Mucosa of rectum (tissue), 2 donors: ENCODE results near the gene PLEKHS1.

Experiments
- H3K27ac ChIP-seq, 2 donors: one replicate each; pipeline ENCODE4 v1.7.0; 2013; ENCODE audit warnings: inconsistent platforms in 2 of 2, low read depth in 2 of 2, low read length in 2 of 2
- H3K27me3 ChIP-seq, 2 donors: one replicate each; pipeline ENCODE4 v1.7.0; 2013; ENCODE audit warnings: low read length in 2 of 2; ENCODE audit not compliant: control insufficient read depth in 2 of 2, insufficient read depth in 2 of 2
- H3K36me3 ChIP-seq, 2 donors: one replicate each; pipeline ENCODE4 v1.7.0; 2013; ENCODE audit warnings: low read length in 2 of 2; ENCODE audit not compliant: control insufficient read depth in 2 of 2, insufficient read depth in 2 of 2
- H3K4me1 ChIP-seq, 2 donors: one replicate each; pipeline ENCODE4 v1.7.0; 2013; ENCODE audit warnings: low read length in 2 of 2, mild to moderate bottlenecking in 1 of 2; ENCODE audit not compliant: control insufficient read depth in 2 of 2, insufficient read depth in 2 of 2
- H3K4me3 ChIP-seq, 2 donors: one replicate each; pipeline ENCODE4 v1.7.0; 2013; ENCODE audit warnings: low read length in 2 of 2
- H3K9ac ChIP-seq, 2 donors: one replicate each; pipeline ENCODE4 v1.7.0; 2013; ENCODE audit warnings: low read length in 2 of 2, low read depth in 1 of 2, mild to moderate bottlenecking in 1 of 2
- H3K9me3 ChIP-seq, 2 donors: one replicate each; pipeline ENCODE4 v1.7.0; 2013; ENCODE audit warnings: low read length in 2 of 2; ENCODE audit not compliant: control insufficient read depth in 2 of 2
- donor health status: healthy.
- donor health status: Normal muscosa, but diverticular disease.

PLEKHS1 gene

DNA sequence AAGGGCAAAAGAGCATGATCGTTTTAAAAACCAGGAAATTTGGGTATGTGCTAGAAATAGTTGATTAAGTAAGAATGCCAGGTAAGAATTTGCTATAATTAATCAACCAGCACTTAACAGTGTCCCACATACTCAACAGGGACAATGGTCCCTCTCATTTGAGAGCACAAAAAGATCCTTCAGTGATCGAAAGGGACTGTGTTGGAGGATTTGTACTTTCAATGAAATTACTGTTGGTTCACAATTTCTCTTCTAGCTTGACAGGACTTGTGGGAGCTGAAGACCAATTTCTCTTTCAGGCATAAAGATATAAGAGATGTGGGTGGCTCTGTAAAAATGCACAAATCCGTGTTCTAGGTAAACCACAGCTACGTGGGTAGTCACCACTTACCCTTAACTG lies 12.5 kb upstream of the PLEKHS1 start:
- H3K4me1 ChIP-seq: peaks cover 3 to 4% of the 10 kb centered on the region in 2 donors
- H3K36me3 ChIP-seq: no peaks in the 10 kb centered on the region
- no peak overlapping the region for H3K27ac ChIP-seq
- no peak overlapping the region for H3K4me3 ChIP-seq
- no peaks in the 10 kb centered on the region for H3K9me3 ChIP-seq
- H3K27me3 ChIP-seq: no peaks in the 10 kb centered on the region
- H3K9ac ChIP-seq: no peak overlapping the region

DNA sequence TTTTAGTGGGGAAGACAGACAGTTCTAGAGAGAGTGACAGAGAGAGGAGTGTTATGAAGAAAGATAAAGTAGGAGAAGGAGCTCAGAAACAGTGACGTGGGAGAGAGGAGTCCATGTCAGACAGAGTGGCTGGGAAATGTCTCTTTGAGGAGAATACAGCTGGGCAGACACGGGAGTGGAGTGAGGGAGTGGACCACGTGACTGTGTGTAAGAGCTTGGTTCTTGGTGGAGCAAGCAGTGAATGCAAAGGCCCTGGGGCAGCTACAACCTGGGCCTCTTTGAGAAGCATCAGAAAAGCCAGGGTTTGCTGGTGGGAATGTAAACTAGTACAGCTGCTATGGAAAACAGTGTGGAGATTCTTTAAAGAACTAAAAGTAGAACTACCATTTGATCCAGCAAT lies 11.9 kb upstream of the PLEKHS1 start:
- Histone ChIP-seq H3K9me3 (no peaks in the 10 kb centered on the region), H3K4me3 (no peak overlapping the region), H3K9ac (no peak overlapping the region), H3K27me3 (no peaks in the 10 kb centered on the region), H3K4me1 (peaks cover 3 to 4% of the 10 kb centered on the region in 2 donors), H3K36me3 (no peaks in the 10 kb centered on the region), H3K27ac (no peak overlapping the region)

DNA sequence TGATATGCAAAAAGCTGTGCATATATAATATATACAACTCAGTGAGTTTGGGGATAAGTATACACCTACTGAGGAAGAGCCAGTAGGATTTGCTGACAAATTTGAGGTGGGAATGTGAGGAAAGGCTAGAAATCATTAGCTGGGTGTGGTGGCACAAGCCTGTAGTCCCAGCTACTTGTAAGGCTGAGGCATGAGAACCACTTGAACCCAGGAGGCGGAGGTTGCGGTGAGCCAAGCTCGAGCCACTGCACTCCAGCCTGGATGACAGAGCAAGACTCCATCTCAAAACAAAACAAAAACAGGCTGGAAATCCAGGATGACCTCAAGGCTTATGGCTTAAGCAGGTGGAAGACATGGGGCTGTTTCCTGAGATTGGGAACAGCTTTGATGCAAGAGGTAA lies 10.6 kb upstream of the PLEKHS1 start:
- Histone ChIP-seq H3K9ac (no peak overlapping the region), H3K27me3 (no peaks in the 10 kb centered on the region), H3K4me3 (no peak overlapping the region), H3K36me3 (no peaks in the 10 kb centered on the region), H3K9me3 (no peaks in the 10 kb centered on the region), H3K4me1 (peaks cover 5 to 6% of the 10 kb centered on the region in 2 donors), H3K27ac (no peak overlapping the region)

DNA sequence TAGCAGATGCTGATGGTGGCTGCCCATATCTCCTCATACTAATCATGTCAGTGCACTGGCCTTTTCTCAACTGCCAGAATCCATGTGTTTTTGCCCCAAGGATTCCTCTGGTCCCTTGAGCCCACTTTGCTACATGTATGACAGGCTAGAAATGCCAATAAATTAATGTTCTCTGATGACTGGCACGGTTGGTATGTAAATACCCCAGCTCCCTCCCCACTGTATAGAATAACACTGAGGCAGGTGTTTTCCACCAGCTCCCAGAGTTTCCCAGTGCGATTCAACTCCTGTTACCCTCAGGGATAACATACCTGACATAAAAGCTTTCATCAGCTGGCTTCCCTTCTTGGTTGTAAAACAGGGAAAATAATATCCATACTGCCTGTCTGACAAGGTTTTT lies 9.0 kb upstream of the PLEKHS1 start:
- Histone ChIP-seq H3K27me3 (no peaks in the 10 kb centered on the region), H3K36me3 (no peaks in the 10 kb centered on the region)

DNA sequence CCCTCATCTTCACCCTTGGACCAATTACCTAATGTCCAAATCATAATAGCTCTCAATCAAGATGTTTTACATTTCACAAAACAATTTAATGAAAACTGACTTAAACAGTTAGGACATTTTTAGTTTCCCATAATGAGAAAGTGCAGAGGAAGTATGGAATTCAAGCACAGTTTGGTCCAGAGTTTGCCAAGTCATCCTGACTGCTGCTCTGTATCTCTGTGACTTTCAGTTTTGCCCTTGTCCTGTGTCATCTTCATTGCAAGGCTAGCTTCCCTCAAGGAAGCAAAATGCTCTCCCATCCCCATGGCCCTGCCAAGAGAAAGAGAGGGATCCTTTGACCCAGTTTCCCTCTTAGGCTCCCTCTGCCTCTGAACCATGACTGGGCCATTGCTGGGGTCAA lies 7.9 kb upstream of the PLEKHS1 start:
- Histone ChIP-seq H3K9me3 (no peaks in the 10 kb centered on the region), H3K27me3 (no peaks in the 10 kb centered on the region), H3K9ac (no peak overlapping the region), H3K4me3 (no peak overlapping the region), H3K36me3 (no peaks in the 10 kb centered on the region), H3K27ac (no peak overlapping the region), H3K4me1 (peaks cover 10 to 14% of the 10 kb centered on the region in 2 donors)

More for the DNA sequence above, 9.0 kb upstream of the PLEKHS1 start:
- Histone ChIP-seq H3K27ac (no peak overlapping the region), H3K4me1 (peaks cover 10 to 14% of the 10 kb centered on the region in 2 donors), H3K9ac (no peak overlapping the region), H3K4me3 (no peak overlapping the region), H3K9me3 (no peaks in the 10 kb centered on the region)

DNA sequence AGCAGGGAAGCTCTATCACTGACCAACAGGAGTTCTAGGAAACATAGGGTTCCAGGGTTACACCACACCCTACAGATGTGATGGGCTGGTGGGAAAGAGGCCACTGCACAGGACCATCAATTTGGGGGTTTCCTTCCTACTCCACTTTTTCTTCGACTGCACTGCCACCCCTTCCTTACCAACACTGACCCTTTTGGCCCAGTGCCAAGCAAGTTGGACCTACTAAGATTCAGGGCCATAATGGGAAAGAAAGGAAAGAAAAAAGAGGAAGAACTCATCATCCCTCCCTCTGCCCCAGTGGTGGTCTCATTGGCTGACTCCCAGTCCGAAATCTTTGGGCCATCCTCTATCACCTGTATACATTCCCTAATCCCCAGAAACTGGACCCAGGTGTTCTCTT lies 6.1 kb upstream of the PLEKHS1 start:
- Histone ChIP-seq H3K4me1 (peaks cover 10 to 14% of the 10 kb centered on the region in 2 donors), H3K9me3 (no peaks in the 10 kb centered on the region), H3K27me3 (no peaks in the 10 kb centered on the region), H3K9ac (no peak overlapping the region), H3K4me3 (no peak overlapping the region), H3K27ac (peak overlapping the region in 1 of 2 donors; percentile 62), H3K36me3 (no peaks in the 10 kb centered on the region)

DNA sequence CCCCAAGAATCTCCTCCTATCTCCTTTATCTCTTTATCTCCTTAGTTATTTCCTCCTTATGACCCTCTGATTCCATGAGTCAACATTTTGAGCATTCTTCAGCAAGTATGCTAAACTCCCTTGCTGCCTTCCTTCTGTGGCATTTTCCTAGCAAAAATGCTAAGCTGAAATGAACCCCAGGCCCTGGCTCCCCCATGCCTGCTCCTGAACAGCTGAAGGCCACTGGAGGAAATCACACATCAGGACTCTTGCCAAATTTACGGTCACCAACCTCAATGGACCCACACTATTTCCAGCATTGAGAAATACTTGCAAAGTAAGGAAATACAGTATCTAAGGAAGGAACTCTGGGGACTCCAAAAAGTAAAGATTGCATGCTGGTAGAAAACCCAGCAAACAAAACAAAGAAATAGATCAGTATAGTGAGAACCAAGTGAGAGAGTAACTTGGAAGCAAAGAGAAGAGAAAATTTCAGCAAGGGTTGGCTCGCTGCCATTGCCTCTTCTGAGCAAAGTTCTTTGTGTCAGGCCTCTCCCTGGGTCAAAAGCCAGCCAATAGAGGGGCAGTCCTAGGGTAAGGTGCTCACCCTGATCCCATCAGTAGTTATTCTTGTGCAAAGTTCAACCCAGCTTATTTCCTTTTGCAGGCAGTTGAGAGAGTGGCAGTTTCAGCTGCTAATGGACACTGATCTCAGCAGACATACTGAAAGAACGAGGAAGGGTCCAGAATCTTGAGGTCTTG lies 5.1 kb upstream of the PLEKHS1 start:
- no peaks in the 10 kb centered on the region for H3K36me3 ChIP-seq
- H3K4me1 ChIP-seq: peaks cover 10 to 21% of the 10 kb centered on the region in 2 donors
- peak overlapping the region in 1 of 2 donors; percentile 51 for H3K4me3 ChIP-seq
- no peaks in the 10 kb centered on the region for H3K9me3 ChIP-seq
- peak overlapping the region; percentile 46 to 62 for H3K27ac ChIP-seq
- peak overlapping the region in 1 of 2 donors; percentile 10 for H3K9ac ChIP-seq
- no peaks in the 10 kb centered on the region for H3K27me3 ChIP-seq

DNA sequence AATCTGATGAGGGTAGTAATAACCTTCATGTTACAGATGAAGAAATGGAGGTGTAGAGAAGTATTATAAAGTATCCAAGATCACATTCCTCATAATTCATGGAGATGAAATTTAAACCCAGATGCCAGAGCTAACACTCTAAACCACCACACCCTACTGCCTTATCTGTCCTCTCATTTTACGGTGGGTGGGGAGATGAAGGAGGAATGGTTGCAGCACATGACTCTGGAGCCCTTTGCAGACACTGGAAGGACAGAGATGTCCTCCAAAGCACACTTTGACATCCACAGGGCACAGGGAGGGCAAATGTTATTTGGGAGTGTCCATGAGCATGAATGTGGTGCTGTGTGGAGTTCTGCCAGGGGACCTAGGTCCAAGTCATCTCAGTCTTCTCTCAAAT lies 1.1 kb downstream of the PLEKHS1 start:
- no peaks in the 10 kb centered on the region for H3K9me3 ChIP-seq
- peaks cover 30 to 44% of the 10 kb centered on the region in 2 donors for H3K4me1 ChIP-seq
- no peak overlapping the region for H3K9ac ChIP-seq
- H3K4me3 ChIP-seq: peak overlapping the region; percentile 38 to 56
- H3K36me3 ChIP-seq: no peaks in the 10 kb centered on the region
- H3K27ac ChIP-seq: peak overlapping the region; percentile 59 to 76
- no peaks in the 10 kb centered on the region for H3K27me3 ChIP-seq

DNA sequence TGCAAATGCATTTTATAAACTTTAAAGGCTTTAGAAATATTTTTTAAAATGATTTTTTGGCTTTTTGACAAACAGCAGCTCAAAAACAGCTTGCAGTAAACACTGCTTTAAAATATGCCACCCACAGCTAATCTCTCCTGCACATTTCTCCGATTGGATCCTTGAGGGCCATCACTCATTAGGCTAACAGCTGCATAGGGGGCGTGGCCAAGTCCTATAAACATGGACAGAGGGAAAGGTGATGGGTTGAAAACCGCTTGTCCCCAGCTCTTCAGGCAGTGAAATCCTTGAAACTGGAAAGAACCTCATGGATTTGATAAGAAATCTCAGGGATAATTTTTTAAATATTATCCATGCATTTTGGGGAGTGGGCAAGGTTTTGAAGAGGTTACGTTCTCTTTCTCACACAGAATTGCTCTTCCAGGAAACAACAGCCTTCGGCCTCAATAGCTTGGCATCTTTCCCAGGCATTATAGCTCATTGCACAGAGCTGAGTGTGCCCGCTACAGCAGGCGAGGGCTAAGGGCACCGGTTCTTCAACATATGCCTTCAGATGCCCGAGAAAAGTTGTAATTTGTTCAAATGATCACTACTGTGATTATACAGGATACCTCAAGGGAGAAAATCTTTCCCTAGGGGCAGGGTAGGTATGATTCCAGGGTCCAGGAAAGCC lies 1.7 kb downstream of the PLEKHS1 start:
- peak overlapping the region; percentile 59 to 76 for H3K27ac ChIP-seq
- H3K9ac ChIP-seq: no peak overlapping the region
- H3K4me3 ChIP-seq: peak overlapping the region; percentile 18 to 38
- no peaks in the 10 kb centered on the region for H3K9me3 ChIP-seq
- no peaks in the 10 kb centered on the region for H3K36me3 ChIP-seq
- peaks cover 30 to 44% of the 10 kb centered on the region in 2 donors for H3K4me1 ChIP-seq
- no peaks in the 10 kb centered on the region for H3K27me3 ChIP-seq

DNA sequence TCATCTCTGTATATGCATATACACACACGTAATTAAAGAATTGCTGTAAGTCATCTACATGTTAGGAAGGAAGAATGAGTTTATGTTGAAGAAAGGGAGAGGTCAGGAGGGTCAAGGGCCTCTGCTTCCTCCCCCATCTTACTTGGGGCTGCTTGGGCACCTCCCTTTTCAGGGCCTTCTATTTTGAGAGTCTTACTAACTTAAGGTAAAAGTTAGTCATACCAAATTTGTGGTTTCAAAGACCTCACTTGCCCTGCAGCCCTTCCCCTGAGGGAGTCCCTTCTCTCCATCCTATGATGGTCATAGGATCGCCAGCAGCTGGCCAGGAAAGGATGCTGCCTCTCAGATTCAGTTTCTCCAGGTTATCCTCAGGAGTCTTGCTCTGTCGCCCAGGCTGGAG lies 2.6 kb downstream of the PLEKHS1 start:
- no peaks in the 10 kb centered on the region for H3K9me3 ChIP-seq
- peaks cover 30 to 44% of the 10 kb centered on the region in 2 donors for H3K4me1 ChIP-seq
- no peaks in the 10 kb centered on the region for H3K27me3 ChIP-seq
- H3K36me3 ChIP-seq: no peaks in the 10 kb centered on the region
- no peak overlapping the region for H3K9ac ChIP-seq
- no peak overlapping the region for H3K4me3 ChIP-seq
- H3K27ac ChIP-seq: no peak overlapping the region
